KG1 (cell line): ENCODE measurements around the gene YPEL3.

Experiments used
- DNase-seq: peaks from one replicate; lab custom pipeline; 2025; lab: John Stamatoyannopoulos, UW

Gene YPEL3

GRCh38 chr16:30090610-30091331, 5.2 kb downstream of the YPEL3 start:
- no peak for DNase-seq

- DNase-seq = no peak
These were observed 7.0 kb downstream of the YPEL3 start for GRCh38 chr16:30088832-30089624.

- DNase-seq = no peak
These were observed 7.7 kb downstream of the YPEL3 start for GRCh38 chr16:30088237-30088831.

- no peak for DNase-seq
These were observed 8.7 kb downstream of the YPEL3 start for GRCh38 chr16:30087181-30087898.

- no peak for DNase-seq
These were observed 9.5 kb downstream of the YPEL3 start for GRCh38 chr16:30086291-30087140.

GRCh38 chr16:30085820-30086219, 10.2 kb downstream of the YPEL3 start:
- no peak for DNase-seq

GRCh38 chr16:30085247-30085646, 10.8 kb downstream of the YPEL3 start:
- DNase-seq = no peak

GRCh38 chr16:30084816-30085159, 11.2 kb downstream of the YPEL3 start:
- DNase-seq = no peak

GRCh38 chr16:30084096-30084815, 11.8 kb downstream of the YPEL3 start:
- no peak for DNase-seq

- DNase-seq = no peak
These were observed 12.6 kb downstream of the YPEL3 start for GRCh38 chr16:30083216-30084055.

GRCh38 chr16:30082545-30083090, 13.4 kb downstream of the YPEL3 start:
- DNase-seq = no peak

- DNase-seq = no peak
These were observed 16.5 kb downstream of the YPEL3 start for GRCh38 chr16:30079480-30079879.

GRCh38 chr16:30078744-30079143, 17.3 kb downstream of the YPEL3 start:
- no peak for DNase-seq

- DNase-seq = no peak
These were observed 18.4 kb downstream of the YPEL3 start for GRCh38 chr16:30077656-30078055.

- DNase-seq = no peak
These were observed 19.7 kb downstream of the YPEL3 start for GRCh38 chr16:30076276-30076791.

- peak; percentile 76 for DNase-seq
These were observed 20.3 kb downstream of the YPEL3 start, which contains the start of gene PPP4C for GRCh38 chr16:30075503-30076275. PPP4C (plus strand) TSS chr16:30075994; CDS start chr16:30076378, 384 bp downstream.

- DNase-seq = no peak
These were observed 25.5 kb downstream of the YPEL3 start for GRCh38 chr16:30070490-30070889.
